GM15510 (cell line): Measurements from ENCODE around the gene LRP2BP.

Source experiments
- POLR2A ChIP-seq: IDR thresholded peaks from 3 replicates; pipeline ENCODE4 v1.6.1; 2011; ENCODE audit warnings: borderline replicate concordance; ENCODE audit not compliant: insufficient read length; ENCODE audit errors: extremely low read depth

Gene LRP2BP

DNA sequence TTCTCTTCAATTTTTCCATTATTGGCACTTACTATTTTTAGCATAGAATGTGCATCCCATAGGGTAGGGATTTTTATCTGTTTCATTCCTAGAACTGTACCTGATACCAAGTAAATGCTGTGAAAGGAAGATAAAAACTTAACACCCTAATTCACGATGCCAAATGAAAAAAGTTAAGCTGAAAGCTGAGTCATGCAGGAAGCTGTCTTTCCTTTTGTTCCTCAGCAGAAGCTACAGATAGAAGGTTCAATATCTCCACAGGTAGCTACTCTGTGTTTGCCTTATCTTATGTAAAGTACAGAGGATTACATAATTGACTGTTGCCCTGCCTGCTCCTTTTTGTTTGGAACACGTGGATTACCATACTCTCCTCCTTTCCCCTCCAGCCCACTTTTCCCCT lies 77.0 kb downstream of the LRP2BP start:
- TF ChIP-seq POLR2A = no peak

DNA sequence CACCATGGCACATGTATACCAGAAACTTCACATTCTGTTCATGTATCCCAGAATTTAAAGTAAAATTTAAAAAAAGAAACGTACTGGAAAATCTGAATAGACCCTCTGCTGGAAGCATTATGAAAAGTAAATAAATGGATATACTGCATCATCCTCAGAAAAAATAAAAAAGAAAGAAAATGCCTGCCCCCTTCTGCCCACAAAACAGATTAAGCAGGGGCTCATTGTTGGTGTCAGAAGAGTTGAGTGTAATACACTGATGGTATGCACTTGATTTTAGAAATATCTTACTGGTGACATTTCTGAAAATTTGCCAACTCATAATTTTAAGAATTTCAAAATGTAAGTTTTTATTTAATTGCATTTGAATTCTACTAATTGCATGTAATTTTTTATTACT lies 77.8 kb downstream of the LRP2BP start:
- TF ChIP-seq POLR2A = no peak
